Osteoblast (primary cell): Measurements from ENCODE around the gene DIS3L2. TPM values are rescaled to one million over a fixed set of nuclear protein-coding genes. Genes with fewer than 3 reads are reported as not detected.
A peak's percentile ranks its signal among the peaks of the same experiment; 100 is the strongest.

Experiments
- DNase-seq: peaks from one replicate; pipeline ENCODE4 v3.0.0; 2011; ENCODE audit warnings: low spot score, mixed read lengths; ENCODE audit not compliant: insufficient read length; ENCODE audit errors: missing footprints
- H2AFZ ChIP-seq: 2 replicates; pipeline ENCODE4 v1.6.0; 2011; ENCODE audit warnings: mild to moderate bottlenecking, low read length
- H3K27ac ChIP-seq: 2 replicates; pipeline ENCODE4 v1.5.1; 2011; ENCODE audit warnings: mild to moderate bottlenecking, low read depth, low read length, moderate library complexity
- H3K27me3 ChIP-seq: 2 replicates; pipeline ENCODE4 v1.6.0; 2012; ENCODE audit warnings: mild to moderate bottlenecking, control low read depth, inconsistent platforms, low read length, moderate library complexity; ENCODE audit not compliant: insufficient read depth
- H3K36me3 ChIP-seq: 2 replicates; pipeline ENCODE4 v1.5.1; 2011; ENCODE audit warnings: mild to moderate bottlenecking, low read length, control low read depth, moderate library complexity; ENCODE audit not compliant: insufficient read depth
- H3K4me1 ChIP-seq: 2 replicates; pipeline ENCODE4 v1.5.1; 2011; ENCODE audit warnings: mild to moderate bottlenecking, low read length, control low read depth, moderate library complexity; ENCODE audit not compliant: insufficient read depth
- H3K4me2 ChIP-seq: 2 replicates; pipeline ENCODE4 v1.6.0; 2011; ENCODE audit warnings: mild to moderate bottlenecking, low read length; ENCODE audit not compliant: insufficient read depth
- H3K4me3 ChIP-seq: fragments of 200-600 bp; sonication (generic); 3 replicates; pipeline ENCODE4 v1.5.1; 2012; ENCODE audit warnings: mild to moderate bottlenecking, low read length, inconsistent platforms; ENCODE audit not compliant: insufficient read depth
- H3K79me2 ChIP-seq: 2 replicates; pipeline ENCODE4 v1.6.0; 2012; ENCODE audit warnings: mild to moderate bottlenecking, low read length, control low read depth, inconsistent platforms; ENCODE audit not compliant: insufficient read depth
- H3K9me3 ChIP-seq: 2 replicates; pipeline ENCODE4 v1.5.1; 2011; ENCODE audit warnings: low read depth, low read length, control low read depth
- H4K20me1 ChIP-seq: 2 replicates; pipeline ENCODE4 v1.6.0; 2012; ENCODE audit warnings: mild to moderate bottlenecking, low read length, control low read depth; ENCODE audit not compliant: insufficient read depth
- CTCF ChIP-seq: IDR thresholded peaks from 2 replicates; pipeline ENCODE4 v1.5.1; 2011; ENCODE audit warnings: mild to moderate bottlenecking, low read depth, low read length, moderate library complexity; ENCODE audit errors: extremely low read depth
- total RNA-seq: library from RNA; depleted of rRNA; stranded (reverse); fragments of >200 nt; gene quantifications from 2 replicates; pipeline ENCODE4 v1.2.3, GENCODE V29; 2012

The DIS3L2 gene
- total RNA-seq, 1 donor: 28.2 TPM

DNA sequence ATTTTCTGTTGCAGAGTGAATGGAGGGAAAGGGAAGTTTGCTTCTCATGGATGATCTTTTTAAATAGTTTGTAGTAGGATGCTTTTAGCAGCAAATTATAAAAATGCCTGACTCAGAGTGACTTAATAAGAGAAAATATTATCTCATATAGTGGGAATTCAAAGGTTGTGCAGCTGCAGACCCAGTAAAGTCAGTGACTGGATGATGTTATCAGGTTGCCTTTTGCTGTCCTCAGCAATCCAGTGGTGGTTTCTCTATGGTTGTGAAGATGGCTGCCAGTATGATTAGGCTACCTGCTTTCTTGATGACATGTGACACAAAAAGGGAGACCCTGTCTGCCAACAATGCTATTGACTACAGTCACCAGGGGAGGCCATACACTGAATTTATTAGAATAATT is 184.8 kb downstream of the DIS3L2 start:
- H4K20me1 ChIP-seq: no peaks in the 10 kb centered on the region
- no peak overlapping the region for H2AFZ ChIP-seq
- no peaks in the 10 kb centered on the region for H3K9me3 ChIP-seq
- no peaks in the 10 kb centered on the region for H3K36me3 ChIP-seq
- no peak overlapping the region for H3K4me3 ChIP-seq
- peak; percentile 78 for DNase-seq
- no peaks in the 10 kb centered on the region for H3K27me3 ChIP-seq
- peaks cover 16% of the 10 kb centered on the region for H3K4me1 ChIP-seq
- peak overlapping the region; percentile 4 for H3K4me2 ChIP-seq
- no peaks in the 10 kb centered on the region for H3K79me2 ChIP-seq
- no peak for TF ChIP-seq CTCF
- peak overlapping the region; percentile 34 for H3K27ac ChIP-seq

DNA sequence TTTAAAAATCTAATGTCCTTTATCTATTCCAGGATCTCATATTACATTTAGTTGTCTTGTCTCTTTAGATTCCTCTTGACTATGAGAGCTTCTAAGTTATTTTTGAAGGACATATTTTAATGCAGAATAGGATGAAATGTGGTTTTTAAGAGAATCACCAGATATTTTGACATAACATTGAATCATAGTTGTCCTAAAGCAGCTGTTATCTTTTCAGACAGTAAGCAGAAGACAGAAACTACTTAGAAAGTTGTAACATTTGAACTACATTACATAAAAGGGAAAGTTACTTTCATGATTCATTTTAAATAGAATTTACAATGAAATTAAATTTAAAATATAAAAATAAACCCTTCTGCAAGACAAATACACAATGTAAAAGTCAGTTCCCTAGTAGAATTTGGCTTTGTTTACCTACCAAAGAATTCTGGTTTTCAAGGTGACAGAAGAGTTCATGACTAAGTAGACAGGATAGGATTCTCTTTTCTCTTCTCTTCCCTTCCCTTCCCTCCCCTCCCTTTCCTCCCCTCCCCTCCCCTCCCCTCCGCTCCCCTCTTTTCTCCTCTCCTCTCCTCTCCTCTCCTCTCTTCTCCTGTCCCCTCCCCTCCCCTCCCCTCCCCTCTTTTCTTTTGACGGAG is 186.0 kb downstream of the DIS3L2 start:
- DNase-seq: peak; percentile 26
- H3K4me1 ChIP-seq: peaks cover 11% of the 10 kb centered on the region
- H3K27me3 ChIP-seq: no peaks in the 10 kb centered on the region
- H3K4me2 ChIP-seq: no peak overlapping the region
- H3K4me3 ChIP-seq: no peak overlapping the region
- H4K20me1 ChIP-seq: no peaks in the 10 kb centered on the region
- H2AFZ ChIP-seq: no peak overlapping the region
- no peak for TF ChIP-seq CTCF
- no peaks in the 10 kb centered on the region for H3K36me3 ChIP-seq
- H3K9me3 ChIP-seq: no peaks in the 10 kb centered on the region
- H3K79me2 ChIP-seq: no peaks in the 10 kb centered on the region
- no peak overlapping the region for H3K27ac ChIP-seq

DNA sequence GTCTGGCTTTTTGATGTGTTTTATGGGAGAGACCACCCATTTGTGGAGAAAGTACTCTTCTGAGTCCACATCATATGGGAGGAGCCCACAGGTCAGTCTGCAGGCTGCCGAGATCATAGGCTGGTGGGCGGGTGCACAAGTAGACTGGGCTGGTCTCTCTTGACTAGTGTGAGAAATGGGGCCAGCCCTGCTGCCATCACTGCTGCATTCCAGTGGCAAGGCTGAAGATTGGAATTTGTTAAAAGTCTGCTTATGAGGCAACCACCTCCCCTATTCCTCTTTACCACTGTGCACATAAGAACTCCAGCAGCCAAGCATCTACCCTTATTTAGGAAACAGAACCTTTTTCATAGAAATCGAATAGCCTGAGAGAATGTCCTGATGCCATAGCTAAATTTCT is 200.7 kb downstream of the DIS3L2 start:
- Histone ChIP-seq H2AFZ (no peak overlapping the region), H3K4me3 (no peak overlapping the region), H3K4me2 (no peak overlapping the region), H3K36me3 (no peaks in the 10 kb centered on the region), H3K27ac (no peak overlapping the region), H3K9me3 (no peaks in the 10 kb centered on the region), H3K27me3 (no peaks in the 10 kb centered on the region), H4K20me1 (peaks cover 8% of the 10 kb centered on the region), H3K4me1 (no peaks in the 10 kb centered on the region), H3K79me2 (no peaks in the 10 kb centered on the region)
- DNase-seq: no peak
- no peak for TF ChIP-seq CTCF

GRCh38 chr2:232170396-232170795 is 208.9 kb downstream of the DIS3L2 start:
- Histone ChIP-seq H3K27ac (no peak overlapping the region), H3K79me2 (no peaks in the 10 kb centered on the region), H4K20me1 (no peaks in the 10 kb centered on the region), H3K4me1 (peaks cover 4% of the 10 kb centered on the region), H2AFZ (no peak overlapping the region), H3K4me3 (no peak overlapping the region), H3K36me3 (no peaks in the 10 kb centered on the region), H3K27me3 (no peaks in the 10 kb centered on the region), H3K4me2 (no peak overlapping the region), H3K9me3 (no peaks in the 10 kb centered on the region)
- no peak for DNase-seq
- no peak for TF ChIP-seq CTCF
